Lower leg skin (tissue), 3 donors: ENCODE data around the gene CFAP299.

Experiments used
- CTCF ChIP-seq, 3 donors: fragments of 450-650 bp; IDR thresholded peaks; one replicate each; pipeline ENCODE4 v1.5.1; 2016; ENCODE audit warnings: antibody characterized with exemption in 3 of 3, mild to moderate bottlenecking in 3 of 3, moderate library complexity in 2 of 3
- POLR2A ChIP-seq, 2 donors: fragments of 450-650 bp; IDR thresholded peaks; one replicate each; pipeline ENCODE4 v1.6.1; 2016 to 2017; ENCODE audit warnings: antibody characterized with exemption in 2 of 2, mild to moderate bottlenecking in 1 of 2, moderate library complexity in 1 of 2

GRCh38 chr4:81007417-81007816 lies 671.9 kb downstream of the CFAP299 start:
- TF ChIP-seq CTCF (IDR thresholded peaks at IDR 0.05) (no peak), POLR2A (IDR thresholded peaks at IDR 0.05) (no peak)
